ENCODE results near the gene TMEM218. TPM values are rescaled to one million over a fixed set of nuclear protein-coding genes. Genes with fewer than 3 reads are reported as not detected.

Gene TMEM218
- total RNA-seq, 1 experiment from 2014 or later = 17.9 TPM

DNA sequence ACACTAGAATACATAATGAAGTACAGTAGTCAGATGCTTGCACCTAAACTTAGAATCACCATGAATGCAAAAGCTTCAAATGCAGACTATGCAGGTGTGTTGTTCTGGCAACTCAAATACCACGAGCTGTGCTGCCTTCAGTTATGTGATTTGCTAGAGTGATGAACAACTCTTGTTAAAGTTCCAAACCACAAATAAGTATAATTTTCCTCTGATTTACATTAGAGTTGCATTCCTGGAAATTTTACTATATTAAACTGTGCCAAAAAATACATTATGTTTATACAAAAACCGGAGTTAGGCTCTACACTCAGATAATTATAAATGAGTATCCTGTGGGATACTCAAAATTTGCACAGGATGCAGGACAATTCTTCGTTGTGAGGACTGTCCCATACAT, 3.0 kb downstream of the TMEM218 start:
- Histone ChIP-seq H3K27me3 (ENCODE audit: insufficient read depth, low read length) (no peaks in the 10 kb centered on the region), H2AFZ (ENCODE audit: low read depth, low read length, poor library complexity, severe bottlenecking) (no peak overlapping the region), H3K9me2 (ENCODE audit: insufficient read depth) (no peaks in the 10 kb centered on the region), H3K27ac (ENCODE audit: low read depth, low read length) (no peak overlapping the region), H3K36me3 (ENCODE audit: control insufficient read depth in 1 of 2, insufficient read depth in 2 of 2, low read length in 2 of 2) (no peaks in the 10 kb centered on the region), H3K4me1 (ENCODE audit: control insufficient read depth in 1 of 2, insufficient read depth in 2 of 2, low read length in 2 of 2) (peaks cover 3 to 13% of the 10 kb centered on the region in 2 experiments; a peak in 3 of 4 replicates), H3K9me3 (ENCODE audit: control insufficient read depth in 1 of 2, insufficient read depth in 1 of 2, low read depth in 1 of 2, low read length in 2 of 2) (no peaks in the 10 kb centered on the region), H3K79me2 (ENCODE audit: insufficient read depth, low read length) (peaks cover 34% of the 10 kb centered on the region; the same call in 1 of the 2 replicates), H3K4me2 (ENCODE audit: low read length) (no peak overlapping the region), H3K9ac (ENCODE audit: low read length) (no peak overlapping the region), H4K20me1 (ENCODE audit: insufficient read depth) (no peaks in the 10 kb centered on the region), H3K4me3 (replicated peaks in 1 of 2; ENCODE audit: low read depth in 1 of 2, low read length in 2 of 2) (no peak overlapping the region)
- POLR2A ChIA-PET = no interaction called here
- DNase-seq (ENCODE audit: low read depth, low spot score) (no peak), ATAC-seq (no peak)
- BruUV-seq (replicated peaks) = no TSS peak
- CTCF ChIA-PET = no interaction called here
- RAD21 ChIA-PET (ENCODE audit: low non-redundant PET in 1 of 2, low total read pairs in 2 of 2, uncharacterized antibody in 2 of 2, unreplicated experiment in 2 of 2) = no interaction called here
- intact Hi-C loops (cut with micrococcal nuclease) = no loop called here
- TF ChIP-seq CBX3 (IDR thresholded peaks at IDR 0.05; ENCODE audit: low read depth) (no peak), SIN3A (IDR thresholded peaks at IDR 0.05; ENCODE audit: low read depth) (no peak), RAD21 (IDR thresholded peaks at IDR 0.05; ENCODE audit: low read depth) (no peak), YY1 (IDR thresholded peaks at IDR 0.05; ENCODE audit: extremely low read depth, insufficient replicate concordance, low read depth, low read length) (no peak), EZH2 (IDR thresholded peaks at IDR 0.05) (no peak), FOSL1 (IDR thresholded peaks at IDR 0.05; ENCODE audit: low read depth) (no peak), ZFX (IDR thresholded peaks at IDR 0.05) (no peak), EGR1 (IDR thresholded peaks at IDR 0.05; ENCODE audit: low read depth) (no peak), SP1 (IDR thresholded peaks at IDR 0.05; ENCODE audit: low read depth) (no peak)
- TF ChIP-seq, protein P1, sequence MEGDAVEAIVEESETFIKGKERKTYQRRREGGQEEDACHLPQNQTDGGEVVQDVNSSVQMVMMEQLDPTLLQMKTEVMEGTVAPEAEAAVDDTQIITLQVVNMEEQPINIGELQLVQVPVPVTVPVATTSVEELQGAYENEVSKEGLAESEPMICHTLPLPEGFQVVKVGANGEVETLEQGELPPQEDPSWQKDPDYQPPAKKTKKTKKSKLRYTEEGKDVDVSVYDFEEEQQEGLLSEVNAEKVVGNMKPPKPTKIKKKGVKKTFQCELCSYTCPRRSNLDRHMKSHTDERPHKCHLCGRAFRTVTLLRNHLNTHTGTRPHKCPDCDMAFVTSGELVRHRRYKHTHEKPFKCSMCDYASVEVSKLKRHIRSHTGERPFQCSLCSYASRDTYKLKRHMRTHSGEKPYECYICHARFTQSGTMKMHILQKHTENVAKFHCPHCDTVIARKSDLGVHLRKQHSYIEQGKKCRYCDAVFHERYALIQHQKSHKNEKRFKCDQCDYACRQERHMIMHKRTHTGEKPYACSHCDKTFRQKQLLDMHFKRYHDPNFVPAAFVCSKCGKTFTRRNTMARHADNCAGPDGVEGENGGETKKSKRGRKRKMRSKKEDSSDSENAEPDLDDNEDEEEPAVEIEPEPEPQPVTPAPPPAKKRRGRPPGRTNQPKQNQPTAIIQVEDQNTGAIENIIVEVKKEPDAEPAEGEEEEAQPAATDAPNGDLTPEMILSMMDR (IDR thresholded peaks at IDR 0.05 in 2 of 3, conservative IDR thresholded peaks at IDR 0.05 in 1 of 3; ENCODE audit: borderline replicate concordance in 1 of 3, insufficient read depth in 1 of 3, low read depth in 2 of 3, low read length in 2 of 3) = no peak

Measured in HCT116 (cell line).